NCI-H128 (cell line): ENCODE results near the gene RAMP3.
"Not testable (repeated sequence)": the region's sequence is repeated elsewhere in the genome, so short reads cannot be mapped to it uniquely, and the experiment has no call there.

Experiments used
- DNase-seq: peaks from one replicate; lab custom pipeline; 2025; ENCODE audit not compliant: unreplicated experiment; lab: John Stamatoyannopoulos, UW

The RAMP3 gene

DNA sequence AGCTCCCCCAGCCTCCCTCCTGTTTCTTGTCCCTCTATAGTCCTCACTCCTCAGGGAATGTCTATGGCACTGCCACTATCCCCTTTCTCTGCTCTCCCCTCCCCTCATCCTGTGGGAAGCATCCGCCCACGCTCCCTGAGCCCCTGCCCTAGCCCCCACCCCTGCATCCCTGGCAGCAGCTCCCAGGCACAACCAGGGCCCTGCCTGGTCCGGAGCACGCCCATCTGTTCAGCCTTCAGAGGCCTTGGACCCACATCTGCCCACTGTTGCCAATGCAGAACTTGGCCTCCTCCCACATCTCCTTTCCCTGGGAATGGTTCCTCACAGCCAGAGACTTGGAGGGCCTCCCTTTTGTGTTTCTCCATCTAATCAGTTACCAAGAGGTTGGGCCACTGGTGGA lies 25.7 kb upstream of the RAMP3 start:
- DNase-seq = no peak

DNA sequence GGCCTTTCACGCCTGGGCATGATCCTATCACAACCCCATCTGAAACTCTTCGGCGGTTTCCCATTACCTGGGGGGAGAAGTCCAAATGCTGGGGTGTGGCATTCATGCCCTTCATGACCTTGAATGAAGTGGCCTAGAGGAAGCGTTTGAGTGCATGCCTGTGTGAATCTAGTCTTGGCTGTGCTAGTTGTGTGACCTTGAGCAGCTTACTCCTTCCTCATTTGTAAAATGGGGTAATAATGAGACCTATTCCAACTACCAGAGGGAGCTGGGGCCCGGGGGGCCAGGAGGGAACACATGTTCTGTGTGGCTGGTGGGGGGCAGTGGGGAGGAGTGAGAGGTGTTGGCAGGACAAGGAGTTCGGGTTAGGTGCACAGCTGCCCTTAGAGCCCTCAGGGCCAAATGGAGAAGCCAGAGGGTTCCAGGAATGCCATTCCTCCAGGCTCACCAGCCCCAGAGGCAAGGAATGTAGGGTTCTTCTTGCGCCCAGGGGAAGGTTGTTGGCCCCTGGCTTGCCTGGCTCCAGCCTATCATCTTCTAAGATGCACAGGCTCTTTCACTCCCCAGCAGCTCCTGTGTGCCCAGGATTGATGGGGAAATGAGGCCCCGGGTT lies 24.8 kb upstream of the RAMP3 start:
- DNase-seq = no peak

DNA sequence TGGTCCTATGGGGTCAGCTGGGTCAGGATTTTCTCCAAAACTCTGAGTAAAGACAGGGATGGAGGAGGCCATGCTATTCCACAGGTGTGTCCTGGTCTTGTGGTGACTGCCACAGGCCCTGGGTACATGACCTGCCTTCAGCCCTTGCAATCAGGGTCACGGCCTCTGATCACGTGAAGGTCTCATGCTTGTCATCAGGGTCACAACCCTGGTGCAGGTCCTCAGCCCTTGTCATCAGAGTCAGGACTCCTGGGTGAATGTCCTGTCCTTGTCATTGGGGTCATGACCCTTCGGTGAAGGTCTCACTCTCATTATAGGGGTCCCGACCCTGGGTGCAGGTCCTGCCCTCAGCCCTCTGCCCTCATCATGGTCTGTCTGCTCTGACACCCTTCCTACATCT lies 24.2 kb upstream of the RAMP3 start:
- DNase-seq = no peak

DNA sequence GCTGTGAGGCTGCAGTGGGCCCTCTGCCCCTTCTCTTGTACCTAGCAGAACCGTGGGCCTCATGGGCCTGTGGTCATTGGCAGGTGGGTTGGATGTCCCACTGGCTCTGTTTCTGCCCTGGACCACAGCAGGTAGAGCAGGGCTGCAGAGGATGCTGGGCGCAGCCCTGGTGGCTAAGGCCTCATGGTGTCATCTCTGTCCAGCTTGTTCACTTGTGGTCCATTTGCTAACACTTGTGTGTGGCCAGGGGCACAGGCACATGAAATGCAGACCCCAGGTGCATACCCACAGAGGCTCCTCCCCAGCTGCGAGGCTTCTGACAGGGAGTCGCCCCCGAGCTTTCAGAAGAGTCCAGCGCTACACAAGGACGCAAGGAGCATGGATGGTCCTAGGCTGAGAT lies 23.7 kb upstream of the RAMP3 start:
- DNase-seq = no peak

DNA sequence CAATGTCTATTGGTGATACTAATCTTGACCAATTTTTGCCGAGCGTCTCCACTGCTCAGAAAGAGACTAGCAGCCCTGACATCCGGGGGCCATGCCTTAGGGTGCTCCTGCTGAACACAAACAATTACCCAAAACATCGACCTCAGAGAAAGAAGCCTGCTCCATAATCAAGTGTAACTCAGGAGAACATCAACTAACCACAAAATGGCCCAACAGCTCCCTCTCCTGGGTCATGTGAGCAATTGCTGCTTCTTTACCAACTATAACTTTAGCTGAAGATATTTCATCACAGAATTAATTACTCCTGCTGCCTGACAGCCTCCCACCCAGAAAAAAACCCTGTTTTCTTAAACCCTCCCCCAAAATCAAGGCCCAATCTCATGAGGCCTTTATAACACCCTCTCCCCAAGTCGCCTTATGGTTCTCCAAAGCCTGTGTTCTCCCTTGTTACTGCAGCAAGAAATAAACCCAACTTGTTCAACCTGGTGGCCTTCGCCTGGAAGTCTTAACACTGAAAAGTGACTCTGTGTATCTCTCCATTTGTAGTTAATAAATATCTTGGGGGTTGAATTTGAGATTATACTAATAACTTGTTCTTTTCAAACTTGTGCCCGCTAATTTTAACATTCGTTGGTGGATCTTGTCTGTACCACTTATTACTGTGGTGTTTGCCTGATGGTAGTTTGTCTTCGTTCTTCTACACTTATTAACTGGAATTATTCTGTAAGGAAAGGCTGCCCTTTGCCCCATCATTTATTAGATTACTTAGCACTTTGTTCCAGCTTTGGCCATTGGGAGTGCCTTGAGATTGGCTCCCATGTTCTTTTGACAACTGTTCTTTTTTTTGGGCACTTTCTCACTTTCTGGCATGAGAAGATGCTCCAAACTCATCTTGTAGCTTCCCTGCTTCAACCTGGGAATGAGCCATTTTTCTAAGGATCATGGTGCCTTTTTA lies 21.2 kb upstream of the RAMP3 start:
- peak; percentile 71 for DNase-seq

DNA sequence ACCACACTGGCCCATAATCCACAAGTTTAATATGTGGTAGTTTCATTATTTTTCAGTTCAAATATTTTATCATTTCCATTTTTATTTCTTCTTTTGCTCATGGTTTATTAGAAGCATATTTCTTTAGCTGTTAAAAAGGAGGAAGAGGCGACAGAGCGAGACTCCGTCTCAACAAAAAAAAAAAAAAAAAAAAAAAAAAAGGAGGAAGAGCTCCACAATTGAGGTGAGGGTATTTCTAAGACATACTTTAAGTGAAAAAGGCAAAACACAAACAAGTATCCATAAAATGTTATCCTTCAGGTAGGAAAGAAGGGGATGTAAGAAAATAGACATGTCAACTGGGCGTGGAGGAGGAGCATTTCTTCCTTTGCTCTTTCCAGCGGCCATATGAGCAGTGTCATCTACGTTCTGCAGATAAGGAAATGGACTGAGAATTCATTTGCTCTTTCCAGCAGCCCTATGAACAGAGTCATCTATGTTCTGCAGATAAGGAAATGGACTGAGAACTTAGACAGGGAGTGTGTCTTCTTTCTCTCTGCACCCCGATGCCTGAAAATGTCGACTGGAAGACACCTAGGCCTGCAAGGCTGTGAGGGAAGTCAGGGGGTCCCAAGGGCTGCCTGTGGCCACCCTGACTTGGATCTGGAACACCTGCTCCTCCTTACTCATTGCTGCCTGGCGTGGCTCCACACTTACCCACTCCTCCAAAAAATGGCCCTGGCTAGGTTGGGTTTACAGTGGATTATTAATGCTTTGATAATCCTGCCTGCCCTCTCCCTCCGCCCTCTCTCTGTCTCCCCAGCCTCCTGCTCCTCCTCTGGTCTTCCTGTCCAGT lies 18.9 kb upstream of the RAMP3 start:
- DNase-seq = no peak

DNA sequence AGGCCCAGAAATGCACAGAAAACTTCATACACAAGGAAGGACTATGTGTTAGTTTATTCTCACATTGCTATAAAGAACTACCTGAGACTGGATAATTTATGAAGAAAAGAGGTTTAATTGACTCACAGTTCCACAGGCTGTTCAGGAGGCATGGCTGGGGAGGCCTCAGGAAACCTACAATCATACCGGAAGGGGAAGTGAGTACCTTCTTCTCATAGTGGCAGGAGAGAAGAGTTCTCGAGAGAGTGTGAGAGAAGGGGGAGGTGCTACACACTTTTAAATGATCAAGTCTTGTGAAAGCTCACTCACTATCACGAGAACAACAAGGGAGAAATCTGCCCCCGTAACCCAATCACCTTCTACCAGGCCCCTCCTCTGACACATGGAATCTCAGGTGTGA lies 16.8 kb upstream of the RAMP3 start:
- no peak for DNase-seq

DNA sequence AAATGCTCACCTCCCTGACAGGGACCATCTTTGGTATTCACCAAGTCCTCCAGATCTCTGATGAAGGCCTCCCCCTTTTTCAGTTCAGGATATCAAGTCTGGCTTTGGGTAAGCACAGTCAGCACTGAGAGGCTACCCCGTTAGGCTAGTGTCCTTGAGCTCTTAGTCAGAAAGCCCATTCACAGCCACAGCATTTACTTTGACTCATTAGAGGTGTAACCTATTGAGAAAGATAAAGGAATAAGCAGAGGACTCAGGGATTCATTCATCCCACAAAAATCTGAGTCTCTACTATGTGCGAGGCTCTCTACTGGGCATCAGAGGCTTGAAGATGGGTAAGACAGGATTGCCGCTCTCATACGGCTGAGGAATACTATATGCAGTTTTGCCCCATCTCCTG lies 14.0 kb upstream of the RAMP3 start:
- no peak for DNase-seq

DNA sequence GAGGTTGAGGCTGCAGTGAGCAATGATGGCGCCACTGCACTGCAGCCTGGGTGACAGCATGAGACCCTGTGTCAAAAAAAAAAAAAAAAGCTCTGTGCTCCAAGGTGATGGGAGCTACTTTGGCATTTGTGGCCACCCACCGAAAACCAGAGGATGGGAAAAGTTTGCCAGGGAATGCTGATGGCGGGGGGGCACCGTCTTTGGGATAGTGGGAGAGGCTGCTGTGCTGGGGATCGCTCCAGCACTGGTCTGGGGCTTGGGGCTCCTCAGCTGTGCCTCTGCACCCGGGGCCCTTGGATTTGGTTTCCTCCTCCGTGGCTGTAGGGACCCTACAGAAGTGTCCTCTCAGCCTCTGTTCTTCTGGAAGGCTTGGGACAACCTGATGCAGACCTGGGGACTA lies 11.7 kb upstream of the RAMP3 start:
- DNase-seq = no peak

DNA sequence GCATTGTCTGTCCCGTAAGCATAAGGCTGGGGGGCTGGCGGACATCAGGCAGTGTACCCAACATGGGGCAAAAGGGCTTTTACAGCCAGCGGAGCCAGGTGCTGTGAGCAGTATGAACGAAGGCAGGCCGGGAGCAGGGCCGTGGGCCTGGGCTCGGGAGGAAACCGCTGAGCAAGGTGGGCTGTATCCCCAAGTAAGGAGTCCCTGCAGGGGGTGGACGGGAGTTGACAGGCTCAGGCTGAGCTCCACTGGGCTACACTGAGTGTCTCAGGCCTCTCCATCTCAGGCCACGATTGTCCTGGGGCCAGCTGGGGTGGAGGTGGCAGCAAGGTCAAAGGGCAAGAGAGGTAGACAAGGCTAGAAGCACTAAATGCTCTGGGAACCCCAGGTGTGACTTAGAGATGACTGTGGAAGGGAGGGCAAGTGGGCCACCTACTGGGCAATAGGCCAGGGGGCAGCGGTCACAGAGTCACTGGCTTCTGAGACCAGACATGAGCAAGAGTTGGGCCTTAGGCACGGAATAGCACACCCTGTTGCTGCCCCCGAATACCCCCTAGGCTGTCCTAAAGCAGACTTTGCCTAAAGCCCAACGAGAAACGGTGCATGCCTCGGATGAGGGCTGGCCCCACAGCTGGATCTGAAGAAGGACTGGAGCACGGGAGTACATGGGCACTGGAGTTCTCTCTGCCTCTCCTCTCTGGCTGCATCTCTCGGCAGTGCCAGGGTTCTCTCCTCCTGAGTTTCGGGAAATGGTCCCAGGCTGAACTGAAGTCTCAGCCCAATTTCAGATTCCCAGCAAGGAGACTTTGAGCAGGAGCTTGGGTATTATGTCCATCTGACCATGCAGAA lies 10.8 kb upstream of the RAMP3 start:
- no peak for DNase-seq

DNA sequence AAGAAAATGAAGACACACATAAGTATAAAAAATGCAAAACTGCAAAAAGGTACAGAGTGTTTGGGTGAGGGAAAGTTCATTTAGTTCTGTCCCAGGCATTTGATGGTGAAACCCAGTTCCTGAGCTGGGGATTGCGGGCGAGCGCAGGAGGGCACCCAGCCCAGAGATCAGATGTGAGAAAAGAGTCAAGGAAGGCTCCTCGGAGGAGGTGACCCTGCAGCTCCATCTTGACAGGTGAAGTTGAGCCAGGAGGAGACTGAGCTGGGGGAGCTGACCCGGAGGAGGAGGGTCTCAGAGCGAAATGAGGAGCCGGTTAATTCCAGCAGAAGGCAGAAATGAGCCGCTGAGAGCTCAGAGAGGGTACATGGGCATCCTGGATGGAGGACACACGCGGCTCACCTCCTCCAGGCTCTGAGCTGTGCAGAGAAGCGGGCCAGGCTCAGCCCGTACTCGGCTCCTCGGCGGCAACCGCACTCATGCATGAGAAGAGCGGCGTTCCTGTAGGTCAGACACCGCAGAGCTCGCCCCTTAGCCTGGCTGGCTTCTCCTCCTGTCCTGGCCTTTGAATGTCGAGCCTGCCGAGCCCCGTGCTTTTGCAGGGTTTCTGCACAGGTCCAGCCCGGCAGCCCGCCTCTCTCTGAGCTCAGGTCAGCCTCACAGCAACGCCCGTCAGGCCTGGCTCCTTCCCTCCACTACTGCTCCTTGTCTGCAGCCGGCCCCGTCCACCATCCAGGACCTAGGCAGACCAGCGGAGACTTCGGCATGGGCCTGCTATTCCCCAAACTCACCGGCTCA lies 9.5 kb upstream of the RAMP3 start:
- no peak for DNase-seq

DNA sequence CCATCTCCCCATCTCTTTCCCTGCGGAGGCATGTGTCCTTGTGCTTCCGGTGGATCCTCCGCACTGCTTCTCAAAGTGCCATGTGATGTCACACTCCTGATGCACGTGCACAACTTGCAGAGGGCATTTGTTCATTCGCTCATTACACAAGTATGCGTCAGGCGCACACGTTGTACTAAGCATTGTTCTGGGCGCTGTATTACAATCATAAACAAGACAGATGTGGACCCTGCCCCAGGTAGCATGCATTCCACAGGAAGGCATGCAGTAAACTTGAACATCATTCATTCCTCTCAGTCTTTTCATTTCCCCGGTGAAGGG lies 9.0 kb upstream of the RAMP3 start:
- DNase-seq = no peak

DNA sequence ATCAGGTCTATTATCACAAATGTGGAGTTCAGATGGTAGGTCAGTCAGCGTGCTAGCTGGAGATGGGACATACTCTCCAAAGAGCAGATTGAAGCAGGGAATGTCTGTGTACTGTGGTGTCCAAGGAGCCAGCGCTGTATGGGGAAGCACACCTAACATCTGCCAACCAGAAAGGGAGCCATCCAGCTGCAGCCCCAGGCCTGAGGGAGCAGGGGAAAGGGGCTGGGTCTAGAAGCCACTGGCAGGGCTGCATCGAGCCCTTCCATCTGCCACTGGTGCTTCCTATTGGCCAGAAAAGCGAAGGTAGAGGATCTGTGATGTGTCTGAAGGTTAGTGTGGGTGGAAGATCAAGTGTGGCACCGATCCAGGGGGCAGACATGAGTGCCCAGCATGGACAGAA lies 8.0 kb upstream of the RAMP3 start:
- DNase-seq = no peak

DNA sequence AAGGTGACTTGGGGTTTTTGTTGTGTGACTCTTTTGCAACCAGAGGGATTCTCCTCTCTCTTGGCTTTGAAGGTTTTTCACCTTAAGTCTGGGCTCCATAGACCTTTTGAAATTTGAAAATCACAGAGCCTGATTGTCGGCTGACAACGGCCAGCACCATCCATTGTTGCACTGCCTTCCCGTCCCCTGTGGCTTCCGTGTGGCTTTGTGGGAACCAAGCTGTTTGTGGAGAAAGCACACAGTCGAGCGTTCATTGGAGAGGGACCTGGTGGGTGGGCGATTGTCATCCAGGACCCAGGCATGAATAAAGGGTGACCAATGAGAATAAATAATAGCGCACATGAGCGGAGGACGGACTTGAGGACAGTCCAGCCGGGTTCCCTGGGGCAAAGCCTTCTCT lies 7.4 kb upstream of the RAMP3 start:
- no peak for DNase-seq

DNA sequence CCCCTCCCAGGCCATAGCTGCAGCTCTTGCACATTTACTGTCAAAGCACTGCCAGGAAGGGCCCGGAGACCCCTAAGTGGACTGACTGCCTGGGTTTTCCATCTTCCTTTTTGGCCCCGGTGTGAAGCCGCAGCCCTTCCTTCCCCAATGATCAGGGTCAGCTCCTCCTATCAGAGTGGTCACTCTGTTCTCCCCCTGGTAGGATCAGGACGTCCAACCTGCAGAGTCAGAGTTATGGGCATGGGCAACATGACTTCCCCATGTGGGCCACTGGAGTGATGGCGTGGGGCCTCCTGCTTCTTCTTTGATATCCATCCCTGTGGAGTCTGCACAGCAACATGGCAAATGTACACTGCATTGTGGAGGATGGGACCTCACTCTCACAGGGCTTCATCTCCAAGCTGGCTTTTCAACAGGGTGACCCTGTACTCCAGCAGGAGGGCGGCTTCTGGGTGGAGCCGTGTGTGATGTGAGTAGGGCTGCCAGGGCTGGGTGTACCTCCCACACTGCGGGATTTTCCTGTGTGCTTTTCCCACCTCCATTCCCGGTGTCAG lies 6.4 kb upstream of the RAMP3 start:
- DNase-seq = no peak

DNA sequence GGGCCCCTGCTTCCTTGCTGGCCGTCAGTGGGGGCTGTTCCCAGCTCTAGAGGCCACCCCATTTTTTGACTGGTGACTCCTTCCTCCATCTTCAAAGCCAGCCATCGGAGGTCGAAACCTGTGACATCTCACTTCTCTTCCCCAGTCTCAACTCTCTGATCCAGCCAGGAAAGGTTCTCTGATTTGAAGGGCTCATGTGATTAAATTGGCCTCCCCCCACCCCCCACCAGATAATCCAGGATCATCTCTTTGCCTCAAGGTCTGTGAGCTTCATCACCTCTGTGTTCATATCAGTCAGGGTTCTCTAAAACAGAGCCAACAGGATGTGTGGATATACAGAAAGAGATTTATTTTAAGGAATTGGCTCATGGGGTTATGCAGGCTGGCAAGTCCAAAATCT lies 5.6 kb upstream of the RAMP3 start:
- no peak for DNase-seq

DNA sequence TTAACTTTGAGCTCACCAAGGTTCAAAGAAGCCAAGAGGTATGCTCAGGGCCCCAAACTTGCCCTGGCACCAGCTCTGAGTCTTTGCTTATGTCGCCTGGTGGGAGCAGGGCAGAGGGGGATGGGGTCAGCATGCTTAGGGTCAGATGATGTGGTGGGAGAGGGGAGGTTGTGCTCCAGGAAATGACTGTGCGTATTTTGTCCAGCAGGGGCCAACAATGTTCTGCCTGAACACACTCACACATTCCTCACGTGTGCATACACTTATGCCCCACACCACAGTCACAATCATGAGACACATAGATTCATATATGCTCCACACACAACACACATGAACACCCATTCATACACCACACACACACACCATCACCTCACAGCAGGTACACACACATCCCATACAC lies 4.4 kb upstream of the RAMP3 start:
- DNase-seq = no peak

DNA sequence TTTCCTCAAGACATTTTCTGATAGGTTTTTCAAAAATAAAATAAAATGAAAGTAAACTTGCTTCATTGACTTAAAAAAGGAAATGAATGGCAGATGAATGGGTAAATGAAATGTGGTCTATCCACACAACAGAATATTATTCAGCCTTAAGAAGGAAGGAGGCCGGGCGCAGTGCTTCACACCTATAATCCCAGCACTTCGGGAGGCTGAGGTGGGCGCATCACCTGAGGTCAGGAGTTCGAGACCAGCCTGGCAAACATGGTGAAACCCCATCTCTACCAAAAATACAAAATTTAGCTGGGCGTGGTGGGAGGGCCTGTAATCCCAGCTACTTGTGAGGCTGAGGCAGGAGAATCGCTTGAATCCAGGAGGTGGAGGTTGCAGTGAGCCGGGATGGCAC lies 3.7 kb upstream of the RAMP3 start:
- not testable (repeated sequence) for DNase-seq

DNA sequence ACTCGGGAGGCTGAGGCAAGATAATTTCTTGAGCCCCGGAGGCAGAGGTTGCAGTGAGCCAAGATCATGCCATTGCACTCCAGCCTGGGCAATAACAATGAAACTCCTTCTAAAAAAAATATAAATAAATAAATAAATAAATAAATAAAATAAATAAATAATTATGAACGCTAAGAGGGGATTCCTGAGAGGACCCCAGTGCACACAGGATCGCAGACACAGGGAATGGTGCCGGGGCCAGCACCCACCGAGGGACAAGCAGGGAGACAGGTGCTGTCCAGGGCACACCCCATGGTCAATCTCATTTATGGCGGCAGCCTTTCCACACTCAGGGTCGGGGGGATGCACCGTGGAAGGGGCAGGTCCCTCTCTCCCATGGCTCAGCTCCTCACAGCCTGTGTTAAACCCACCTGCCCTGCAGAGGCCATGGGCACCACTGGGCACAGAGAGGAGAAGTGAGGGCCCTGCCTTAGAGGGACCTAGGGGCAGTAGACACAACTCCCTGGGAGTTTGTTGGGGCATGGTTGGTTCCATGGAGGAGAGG lies 2.2 kb upstream of the RAMP3 start:
- no peak for DNase-seq

DNA sequence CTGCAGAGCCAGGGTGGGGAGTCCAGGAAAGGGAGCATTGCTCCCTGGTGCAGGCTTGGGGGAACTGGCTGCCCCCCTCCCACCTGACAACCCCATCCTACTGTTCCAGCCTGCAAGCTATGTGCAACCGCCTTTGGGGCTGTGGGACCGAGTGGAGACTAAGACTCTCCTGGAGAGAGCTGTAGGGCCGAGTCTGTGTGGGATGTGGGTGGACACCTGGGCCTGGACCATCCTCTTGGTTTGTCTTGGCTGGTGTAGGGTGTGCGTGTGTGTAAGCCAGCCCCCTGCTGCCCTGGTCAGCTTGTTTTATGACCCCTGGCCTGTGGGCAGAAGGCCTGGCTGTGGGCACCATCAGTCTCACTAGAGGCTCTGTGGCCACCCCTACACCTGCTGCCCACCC lies 1.6 kb upstream of the RAMP3 start:
- DNase-seq = no peak
